ENCODE measurements around the gene NANOS3.

The NANOS3 gene

GRCh38 chr19:13876834-13877233 is at the start of gene NANOS3:
TSS of gene NANOS3 (plus strand) at chr19:13877134. CDS start at chr19:13877249, 115 bp downstream.
- in situ Hi-C loops (cut with HindIII; ENCODE audit: low sequenced_read_pairs) = loop anchor here (25.0 kb wide), 1 partner anchor 510 kb away; the partner anchor contains the start of gene ADGRE5

GRCh38 chr19:13827656-13828055 is 49.3 kb upstream of the NANOS3 start:
- in situ Hi-C loops (cut with HindIII; ENCODE audit: low sequenced_read_pairs) = no loop called here

GRCh38 chr19:13830114-13830740 is 46.7 kb upstream of the NANOS3 start:
- in situ Hi-C loops (cut with HindIII; ENCODE audit: low sequenced_read_pairs) = loop anchor here (5.0 to 10.0 kb wide), 2 partner anchors 33 to 95 kb away; partner anchors contain the start of gene ZSWIM4

- in situ Hi-C loops (cut with HindIII; ENCODE audit: low sequenced_read_pairs) = loop anchor here (5.0 to 10.0 kb wide), 2 partner anchors 34 to 96 kb away; partner anchors contain the start of gene ZSWIM4
These were observed 46.0 kb upstream of the NANOS3 start for GRCh38 chr19:13830741-13831536.

- in situ Hi-C loops (cut with HindIII; ENCODE audit: low sequenced_read_pairs) = loop anchor here (5.0 to 10.0 kb wide), 2 partner anchors 35 to 97 kb away; partner anchors contain the start of gene ZSWIM4
These were observed 45.1 kb upstream of the NANOS3 start for GRCh38 chr19:13831537-13832467.

GRCh38 chr19:13833330-13834243 is 43.3 kb upstream of the NANOS3 start:
- in situ Hi-C loops (cut with HindIII; ENCODE audit: low sequenced_read_pairs) = loop anchor here (5.0 to 10.0 kb wide), 2 partner anchors 36 to 99 kb away; partner anchors contain the start of gene ZSWIM4

- in situ Hi-C loops (cut with HindIII; ENCODE audit: low sequenced_read_pairs) = loop anchor here (5.0 to 10.0 kb wide), 2 partner anchors 37 to 100 kb away; partner anchors contain the start of gene ZSWIM4
These were observed 42.5 kb upstream of the NANOS3 start for GRCh38 chr19:13834244-13835069.

GRCh38 chr19:13835791-13836723 is 40.9 kb upstream of the NANOS3 start:
- in situ Hi-C loops (cut with HindIII; ENCODE audit: low sequenced_read_pairs) = loop anchor here (10.0 kb wide), 1 partner anchor 101 kb away; no protein-coding TSS in a partner anchor

GRCh38 chr19:13838435-13839129 is 38.4 kb upstream of the NANOS3 start:
- in situ Hi-C loops (cut with HindIII; ENCODE audit: low sequenced_read_pairs) = loop anchor here (10.0 kb wide), 1 partner anchor 104 kb away; no protein-coding TSS in a partner anchor

- in situ Hi-C loops (cut with HindIII; ENCODE audit: low sequenced_read_pairs) = loop anchor here (10.0 kb wide), 1 partner anchor 105 kb away; no protein-coding TSS in a partner anchor
These were observed 37.6 kb upstream of the NANOS3 start for GRCh38 chr19:13839130-13839937.

- in situ Hi-C loops (cut with HindIII; ENCODE audit: low sequenced_read_pairs) = loop anchor here (10.0 kb wide), 1 partner anchor 105 kb away; no protein-coding TSS in a partner anchor
These were observed 37.0 kb upstream of the NANOS3 start for GRCh38 chr19:13839938-13840304.

- in situ Hi-C loops (cut with HindIII; ENCODE audit: low sequenced_read_pairs) = no loop called here
These were observed 36.4 kb upstream of the NANOS3 start for GRCh38 chr19:13840305-13841085.

GRCh38 chr19:13841086-13841961 is 35.6 kb upstream of the NANOS3 start:
- in situ Hi-C loops (cut with HindIII; ENCODE audit: low sequenced_read_pairs) = no loop called here

- in situ Hi-C loops (cut with HindIII; ENCODE audit: low sequenced_read_pairs) = no loop called here
These were observed 35.0 kb upstream of the NANOS3 start for GRCh38 chr19:13841962-13842290.
